GM12892 (cell line): Measurements from ENCODE around the gene PTPN14.

Experiments
- POLR2A ChIP-seq: IDR thresholded peaks from 2 replicates; pipeline ENCODE4 v1.6.1; 2011; ENCODE audit warnings: low read depth, low read length, control low read depth
- POLR2AphosphoS5 ChIP-seq: IDR thresholded peaks from 2 replicates; pipeline ENCODE4 v1.6.1; 2011; ENCODE audit warnings: low read depth, low read length, control low read depth
- TAF1 ChIP-seq: IDR thresholded peaks from 2 replicates; pipeline ENCODE4 v1.6.1; 2011; ENCODE audit warnings: low read depth, mild to moderate bottlenecking, control low read depth, low read length, borderline replicate concordance

GRCh38 chr1:214342525-214342924, 208.9 kb downstream of the PTPN14 start:
- no peak for TF ChIP-seq POLR2AphosphoS5
- TF ChIP-seq POLR2A, result no peak
- TF ChIP-seq TAF1, result no peak
